Neural cell (in vitro differentiated cells): ENCODE measurements around the gene B4GALNT3. TPM values are rescaled to one million over a fixed set of nuclear protein-coding genes. Genes with fewer than 3 reads are reported as not detected.

Source experiments
- H2AFZ ChIP-seq: fragments of 200-600, 300-800 bp; sonication (generic), shearing (Covaris generic); 2 replicates; pipeline ENCODE4 v1.6.0; 2014; ENCODE audit warnings: low read depth, mild to moderate bottlenecking, antibody characterized with exemption, low read length, moderate library complexity
- H3F3A ChIP-seq: fragments of 200-600 bp; shearing (Covaris generic); 2 replicates; pipeline ENCODE4 v1.6.1; 2016; ENCODE audit warnings: mild to moderate bottlenecking, moderate library complexity, mixed read lengths, antibody characterized with exemption, low read length; ENCODE audit not compliant: insufficient read depth, poor library complexity, severe bottlenecking
- H3K27ac ChIP-seq: fragments of 200-600, 300-800 bp; sonication (generic), shearing (Covaris generic); 2 replicates; pipeline ENCODE4 v1.5.1; 2014; ENCODE audit warnings: mild to moderate bottlenecking, low read length, moderate library complexity
- H3K27me3 ChIP-seq: fragments of 300-800, 200-600 bp; sonication (generic), shearing (Covaris generic); 2 replicates; pipeline ENCODE4 v1.6.0; 2014; ENCODE audit warnings: mild to moderate bottlenecking, low read depth, low read length, moderate library complexity; ENCODE audit not compliant: insufficient read depth
- H3K36me3 ChIP-seq: fragments of 300-800, 200-600 bp; sonication (generic), shearing (Covaris generic); 2 replicates; pipeline ENCODE4 v1.5.1; 2014; ENCODE audit warnings: mild to moderate bottlenecking, antibody characterized with exemption, low read length, moderate library complexity; ENCODE audit not compliant: insufficient read depth
- H3K4me2 ChIP-seq: fragments of 300-800, 200-600 bp; sonication (generic), shearing (Covaris generic); 2 replicates; pipeline ENCODE4 v1.6.0; 2014; ENCODE audit warnings: mild to moderate bottlenecking, low read length
- H3K4me3 ChIP-seq: fragments of 300-800, 200-600 bp; sonication (generic), shearing (Covaris generic); 2 replicates; pipeline ENCODE4 v1.5.1; 2014; ENCODE audit warnings: mild to moderate bottlenecking, low read length, moderate library complexity
- H3K79me2 ChIP-seq: fragments of 200-600 bp; shearing (Covaris generic); replicated peaks from 2 replicates; pipeline ENCODE4 v1.6.0; 2014; ENCODE audit warnings: mild to moderate bottlenecking, low read length, moderate library complexity; ENCODE audit not compliant: insufficient read depth
- H3K9ac ChIP-seq: fragments of 300-800, 200-600 bp; sonication (generic), shearing (Covaris generic); 2 replicates; pipeline ENCODE4 v1.6.1; 2016; ENCODE audit warnings: mild to moderate bottlenecking, low read length, mixed read lengths
- H3K9me2 ChIP-seq: fragments of 200-600 bp; shearing (Covaris generic); 2 replicates; pipeline ENCODE4 v1.6.1; 2016; ENCODE audit warnings: mild to moderate bottlenecking, low read length, mixed read lengths; ENCODE audit not compliant: insufficient read depth
- H3K9me3 ChIP-seq: fragments of 200-600, 300-800 bp; sonication (generic), shearing (Covaris generic); 2 replicates; pipeline ENCODE4 v1.6.1; 2016; ENCODE audit warnings: mild to moderate bottlenecking, mixed run types, low read length, moderate library complexity, mixed read lengths
- H4K20me1 ChIP-seq: fragments of 200-600 bp; shearing (Covaris generic); 2 replicates; pipeline ENCODE4 v1.6.1; 2016; ENCODE audit warnings: mild to moderate bottlenecking, mixed run types; ENCODE audit not compliant: insufficient read depth
- EP300 ChIP-seq: fragments of 450-650 bp; conservative IDR thresholded peaks from 2 replicates; pipeline ENCODE4 v1.6.1; 2014; ENCODE audit warnings: antibody characterized with exemption, mild to moderate bottlenecking, moderate library complexity; ENCODE audit not compliant: poor library complexity, severe bottlenecking
- EZH2 ChIP-seq: fragments of 200-600, 300-800 bp; shearing (Covaris generic), sonication (generic); IDR thresholded peaks from 2 replicates; pipeline ENCODE4 v1.6.1; 2014; ENCODE audit warnings: antibody characterized with exemption, low read length, borderline replicate concordance, mild to moderate bottlenecking; ENCODE audit not compliant: insufficient read depth, poor library complexity, severe bottlenecking
- MXI1 ChIP-seq: fragments of 450-650 bp; conservative IDR thresholded peaks from 2 replicates; pipeline ENCODE4 v1.6.1; 2014; ENCODE audit warnings: antibody characterized with exemption, mild to moderate bottlenecking; ENCODE audit not compliant: poor library complexity, severe bottlenecking
- RAD21 ChIP-seq: fragments of 450-650 bp; conservative IDR thresholded peaks from 2 replicates; pipeline ENCODE4 v1.6.1; 2014; ENCODE audit warnings: antibody characterized with exemption, mild to moderate bottlenecking, moderate library complexity
- SMC3 ChIP-seq: fragments of 450-650 bp; conservative IDR thresholded peaks from 2 replicates; pipeline ENCODE4 v1.6.1; 2014; ENCODE audit warnings: antibody characterized with exemption, mild to moderate bottlenecking, moderate library complexity; ENCODE audit not compliant: poor library complexity
- polyA plus RNA-seq: library from polyadenylated mRNA; depleted of rRNA; stranded (reverse); fragments of >200 nt; gene quantifications from 2 replicates; pipeline ENCODE4 v1.2.3, GENCODE V29; 2014
- TF ChIP-seq, protein P1 (sequence below): fragments of 450-650 bp; IDR thresholded peaks from 2 replicates; pipeline ENCODE4 v1.5.1; 2014; ENCODE audit warnings: antibody characterized with exemption, mild to moderate bottlenecking, moderate library complexity; ENCODE audit not compliant: poor library complexity, severe bottlenecking
- TF ChIP-seq, protein P2 (sequence below): IDR thresholded peaks from 2 replicates; pipeline ENCODE4 v1.6.1; 2012; ENCODE audit warnings: borderline replicate concordance

The B4GALNT3 gene
- polyA plus RNA-seq, 1 donor from 2014 or later: 6.7 TPM

DNA sequence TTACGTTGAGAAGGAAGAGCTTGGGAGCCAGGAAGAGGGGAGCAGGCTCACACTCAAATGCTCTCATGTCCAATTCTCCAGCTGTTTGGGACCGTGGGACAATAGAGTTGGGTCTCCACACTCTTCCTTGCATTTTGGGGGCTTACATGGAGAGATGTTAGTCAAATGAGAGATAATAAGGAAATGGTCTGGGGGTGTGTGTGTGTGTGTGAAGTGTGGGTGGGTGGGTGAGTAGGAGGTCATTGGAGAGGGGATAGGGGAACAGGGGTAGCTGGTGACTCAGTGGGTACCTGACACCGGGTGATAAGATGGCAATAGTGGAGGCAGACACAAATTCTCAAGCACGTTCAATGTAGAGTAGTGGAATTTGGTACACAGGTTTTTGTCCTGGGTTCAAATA, 68.0 kb downstream of the B4GALNT3 start:
- no peak overlapping the region for H3K4me2 ChIP-seq
- no peaks in the 10 kb centered on the region for H4K20me1 ChIP-seq
- H3F3A ChIP-seq: no peaks in the 10 kb centered on the region
- H3K4me3 ChIP-seq: no peak overlapping the region
- H3K9me2 ChIP-seq: no peaks in the 10 kb centered on the region
- no peak overlapping the region for H3K9ac ChIP-seq
- no peaks in the 10 kb centered on the region for H3K79me2 ChIP-seq
- no peak for TF ChIP-seq MXI1
- TF ChIP-seq, protein P1, sequence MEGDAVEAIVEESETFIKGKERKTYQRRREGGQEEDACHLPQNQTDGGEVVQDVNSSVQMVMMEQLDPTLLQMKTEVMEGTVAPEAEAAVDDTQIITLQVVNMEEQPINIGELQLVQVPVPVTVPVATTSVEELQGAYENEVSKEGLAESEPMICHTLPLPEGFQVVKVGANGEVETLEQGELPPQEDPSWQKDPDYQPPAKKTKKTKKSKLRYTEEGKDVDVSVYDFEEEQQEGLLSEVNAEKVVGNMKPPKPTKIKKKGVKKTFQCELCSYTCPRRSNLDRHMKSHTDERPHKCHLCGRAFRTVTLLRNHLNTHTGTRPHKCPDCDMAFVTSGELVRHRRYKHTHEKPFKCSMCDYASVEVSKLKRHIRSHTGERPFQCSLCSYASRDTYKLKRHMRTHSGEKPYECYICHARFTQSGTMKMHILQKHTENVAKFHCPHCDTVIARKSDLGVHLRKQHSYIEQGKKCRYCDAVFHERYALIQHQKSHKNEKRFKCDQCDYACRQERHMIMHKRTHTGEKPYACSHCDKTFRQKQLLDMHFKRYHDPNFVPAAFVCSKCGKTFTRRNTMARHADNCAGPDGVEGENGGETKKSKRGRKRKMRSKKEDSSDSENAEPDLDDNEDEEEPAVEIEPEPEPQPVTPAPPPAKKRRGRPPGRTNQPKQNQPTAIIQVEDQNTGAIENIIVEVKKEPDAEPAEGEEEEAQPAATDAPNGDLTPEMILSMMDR: no peak
- TF ChIP-seq, protein P2, sequence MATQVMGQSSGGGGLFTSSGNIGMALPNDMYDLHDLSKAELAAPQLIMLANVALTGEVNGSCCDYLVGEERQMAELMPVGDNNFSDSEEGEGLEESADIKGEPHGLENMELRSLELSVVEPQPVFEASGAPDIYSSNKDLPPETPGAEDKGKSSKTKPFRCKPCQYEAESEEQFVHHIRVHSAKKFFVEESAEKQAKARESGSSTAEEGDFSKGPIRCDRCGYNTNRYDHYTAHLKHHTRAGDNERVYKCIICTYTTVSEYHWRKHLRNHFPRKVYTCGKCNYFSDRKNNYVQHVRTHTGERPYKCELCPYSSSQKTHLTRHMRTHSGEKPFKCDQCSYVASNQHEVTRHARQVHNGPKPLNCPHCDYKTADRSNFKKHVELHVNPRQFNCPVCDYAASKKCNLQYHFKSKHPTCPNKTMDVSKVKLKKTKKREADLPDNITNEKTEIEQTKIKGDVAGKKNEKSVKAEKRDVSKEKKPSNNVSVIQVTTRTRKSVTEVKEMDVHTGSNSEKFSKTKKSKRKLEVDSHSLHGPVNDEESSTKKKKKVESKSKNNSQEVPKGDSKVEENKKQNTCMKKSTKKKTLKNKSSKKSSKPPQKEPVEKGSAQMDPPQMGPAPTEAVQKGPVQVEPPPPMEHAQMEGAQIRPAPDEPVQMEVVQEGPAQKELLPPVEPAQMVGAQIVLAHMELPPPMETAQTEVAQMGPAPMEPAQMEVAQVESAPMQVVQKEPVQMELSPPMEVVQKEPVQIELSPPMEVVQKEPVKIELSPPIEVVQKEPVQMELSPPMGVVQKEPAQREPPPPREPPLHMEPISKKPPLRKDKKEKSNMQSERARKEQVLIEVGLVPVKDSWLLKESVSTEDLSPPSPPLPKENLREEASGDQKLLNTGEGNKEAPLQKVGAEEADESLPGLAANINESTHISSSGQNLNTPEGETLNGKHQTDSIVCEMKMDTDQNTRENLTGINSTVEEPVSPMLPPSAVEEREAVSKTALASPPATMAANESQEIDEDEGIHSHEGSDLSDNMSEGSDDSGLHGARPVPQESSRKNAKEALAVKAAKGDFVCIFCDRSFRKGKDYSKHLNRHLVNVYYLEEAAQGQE: no peak
- no peak for TF ChIP-seq SMC3
- TF ChIP-seq RAD21: no peak
- H2AFZ ChIP-seq: no peak overlapping the region
- no peaks in the 10 kb centered on the region for H3K36me3 ChIP-seq
- peaks cover 12% of the 10 kb centered on the region for H3K9me3 ChIP-seq
- H3K27ac ChIP-seq: no peak overlapping the region
- H3K27me3 ChIP-seq: no peaks in the 10 kb centered on the region

DNA sequence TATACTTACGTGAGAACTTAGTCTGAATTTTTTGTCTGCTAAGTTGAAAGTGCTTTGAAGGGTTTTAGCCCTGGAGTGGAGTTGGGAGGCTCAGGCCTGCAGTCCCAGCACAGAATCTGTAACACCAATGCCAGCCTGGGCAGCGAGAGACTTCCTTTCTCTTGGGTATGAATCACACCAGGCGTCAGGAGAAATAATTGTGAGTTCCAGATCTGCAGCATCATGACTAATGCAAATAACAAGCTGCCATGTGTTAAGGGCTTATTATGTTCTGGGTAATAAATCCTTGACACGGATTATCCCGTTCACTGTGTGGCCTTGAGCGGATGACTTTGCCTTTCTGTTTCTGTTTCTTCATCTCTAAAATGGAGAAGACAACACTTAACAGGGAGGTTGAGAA, 70.6 kb downstream of the B4GALNT3 start:
- H3K9ac ChIP-seq: no peak overlapping the region
- no peak overlapping the region for H3K4me2 ChIP-seq
- no peaks in the 10 kb centered on the region for H3K9me2 ChIP-seq
- H3K27ac ChIP-seq: no peak overlapping the region
- no peaks in the 10 kb centered on the region for H3K79me2 ChIP-seq
- no peaks in the 10 kb centered on the region for H3K36me3 ChIP-seq
- TF ChIP-seq EZH2 (no peak), EP300 (no peak)
- TF ChIP-seq, protein P1: no peak
- TF ChIP-seq, protein P2: no peak
- H2AFZ ChIP-seq: no peak overlapping the region
- H3K4me3 ChIP-seq: no peak overlapping the region
- H3K27me3 ChIP-seq: no peaks in the 10 kb centered on the region
- peaks cover 12% of the 10 kb centered on the region for H3K9me3 ChIP-seq
- H4K20me1 ChIP-seq: no peaks in the 10 kb centered on the region
- H3F3A ChIP-seq: no peaks in the 10 kb centered on the region
